Measurements from ENCODE around the gene DNM3. TPM values are rescaled to one million over a fixed set of nuclear protein-coding genes. Genes with fewer than 3 reads are reported as not detected.

DNM3 gene
- total RNA-seq, 1 experiment from 2014 or later = 0.11 TPM

GRCh38 chr1:172293429-172293828 lies 452.1 kb downstream of the DNM3 start:
- H3K36me3 ChIP-seq (ENCODE audit: control insufficient read depth, insufficient read depth, low read length) = no peaks in the 10 kb centered on the region
- BruUV-seq (replicated peaks) = no TSS peak
- H3K4me3 Mint-ChIP-seq (ENCODE audit: unreplicated experiment) = no peak overlapping the region
- no peaks in the 10 kb centered on the region for H3K4me1 ChIP-seq
- H3K36me3 Mint-ChIP-seq (ENCODE audit: insufficient read depth, unreplicated experiment) = no peaks in the 10 kb centered on the region
- no peaks in the 10 kb centered on the region for H3K9me3 Mint-ChIP-seq (ENCODE audit: unreplicated experiment)
- ChIA-PET POLR2A (no interaction called here), CTCF (no interaction called here)
- no peaks in the 10 kb centered on the region for H3K4me1 Mint-ChIP-seq (ENCODE audit: low read depth, unreplicated experiment)
- H3K27me3 Mint-ChIP-seq (ENCODE audit: insufficient read depth, unreplicated experiment) = no peaks in the 10 kb centered on the region
- DNase-seq = no peak
- no peak overlapping the region for H3K4me3 ChIP-seq (ENCODE audit: low read depth, low read length)
- no peak overlapping the region for H3K27ac Mint-ChIP-seq (ENCODE audit: unreplicated experiment)
- peaks cover 3% of the 10 kb centered on the region; the same call in 1 of the 2 replicates for H3K9me3 ChIP-seq
- no peaks in the 10 kb centered on the region for H3K27me3 ChIP-seq (replicated peaks; ENCODE audit: control insufficient read depth, insufficient read depth, low read length)
- no peak for TF ChIP-seq CTCF (IDR thresholded peaks at IDR 0.05; ENCODE audit: insufficient read depth in 1 of 2, low read depth in 1 of 2, low read length in 1 of 2, severe bottlenecking in 1 of 2, unreplicated experiment in 1 of 2)
- intact Hi-C loops (cut with micrococcal nuclease; ENCODE audit: unreplicated experiment) = no loop called here

GRCh38 chr1:172298141-172298540 lies 456.8 kb downstream of the DNM3 start:
- Histone ChIP-seq H3K27me3 (replicated peaks; ENCODE audit: control insufficient read depth, insufficient read depth, low read length) (no peaks in the 10 kb centered on the region), H3K4me3 (ENCODE audit: low read depth, low read length) (no peak overlapping the region), H3K9me3 (no peaks in the 10 kb centered on the region), H3K4me1 (no peaks in the 10 kb centered on the region), H3K36me3 (ENCODE audit: control insufficient read depth, insufficient read depth, low read length) (no peaks in the 10 kb centered on the region)
- ChIA-PET POLR2A (no interaction called here), CTCF (no interaction called here)
- no peaks in the 10 kb centered on the region for H3K36me3 Mint-ChIP-seq (ENCODE audit: insufficient read depth, unreplicated experiment)
- BruUV-seq (replicated peaks) = no TSS peak
- TF ChIP-seq CTCF (IDR thresholded peaks at IDR 0.05; ENCODE audit: insufficient read depth in 1 of 2, low read depth in 1 of 2, low read length in 1 of 2, severe bottlenecking in 1 of 2, unreplicated experiment in 1 of 2) = no peak
- H3K4me1 Mint-ChIP-seq (ENCODE audit: low read depth, unreplicated experiment) = no peaks in the 10 kb centered on the region
- DNase-seq = no peak
- intact Hi-C loops (cut with micrococcal nuclease; ENCODE audit: unreplicated experiment) = no loop called here
- H3K27ac Mint-ChIP-seq (ENCODE audit: unreplicated experiment) = no peak overlapping the region
- H3K4me3 Mint-ChIP-seq (ENCODE audit: unreplicated experiment) = no peak overlapping the region
- peaks cover 6% of the 10 kb centered on the region for H3K9me3 Mint-ChIP-seq (ENCODE audit: unreplicated experiment)
- H3K27me3 Mint-ChIP-seq (ENCODE audit: insufficient read depth, unreplicated experiment) = no peaks in the 10 kb centered on the region

- intact Hi-C loops (cut with micrococcal nuclease; ENCODE audit: unreplicated experiment) = no loop called here
- Mint-ChIP-seq H3K36me3 (ENCODE audit: insufficient read depth, unreplicated experiment) (no peaks in the 10 kb centered on the region), H3K27ac (ENCODE audit: unreplicated experiment) (no peak overlapping the region), H3K4me1 (ENCODE audit: low read depth, unreplicated experiment) (no peaks in the 10 kb centered on the region), H3K9me3 (ENCODE audit: unreplicated experiment) (peaks cover 13% of the 10 kb centered on the region), H3K4me3 (ENCODE audit: unreplicated experiment) (no peak overlapping the region), H3K27me3 (ENCODE audit: insufficient read depth, unreplicated experiment) (no peaks in the 10 kb centered on the region)
- H3K4me3 ChIP-seq (ENCODE audit: low read depth, low read length) = no peak overlapping the region
- ChIA-PET POLR2A (no interaction called here), CTCF (no interaction called here)
- H3K4me1 ChIP-seq = no peaks in the 10 kb centered on the region
- DNase-seq = no peak
- no peaks in the 10 kb centered on the region for H3K27me3 ChIP-seq (replicated peaks; ENCODE audit: control insufficient read depth, insufficient read depth, low read length)
- no TSS peak for BruUV-seq (replicated peaks)
- no peaks in the 10 kb centered on the region for H3K36me3 ChIP-seq (ENCODE audit: control insufficient read depth, insufficient read depth, low read length)
- TF ChIP-seq CTCF (IDR thresholded peaks at IDR 0.05; ENCODE audit: insufficient read depth in 1 of 2, low read depth in 1 of 2, low read length in 1 of 2, severe bottlenecking in 1 of 2, unreplicated experiment in 1 of 2) = no peak
- H3K9me3 ChIP-seq = no peaks in the 10 kb centered on the region
Observed at GRCh38 chr1:172298911-172299310, 457.6 kb downstream of the DNM3 start.

All from Caco-2 (cell line).